Neural progenitor cell (in vitro differentiated cells): Measurements from ENCODE around the gene THAP9.

ENCODE experiments used
- EZH2 ChIP-seq: fragments of 200-600 bp; sonication (generic); IDR thresholded peaks from 2 replicates; pipeline ENCODE4 v1.6.1; 2017; ENCODE audit warnings: antibody characterized with exemption, mild to moderate bottlenecking, moderate library complexity
- EZH2phosphoT487 ChIP-seq: fragments of 200-600 bp; sonication (generic); IDR thresholded peaks from 2 replicates; pipeline ENCODE4 v1.6.1; 2017; ENCODE audit warnings: antibody characterized with exemption
- TF ChIP-seq, protein P1 (sequence below): fragments of 200-600 bp; sonication (generic); IDR thresholded peaks from 2 replicates; pipeline ENCODE4 v1.5.1; 2017; ENCODE audit warnings: antibody characterized with exemption, mild to moderate bottlenecking

DNA sequence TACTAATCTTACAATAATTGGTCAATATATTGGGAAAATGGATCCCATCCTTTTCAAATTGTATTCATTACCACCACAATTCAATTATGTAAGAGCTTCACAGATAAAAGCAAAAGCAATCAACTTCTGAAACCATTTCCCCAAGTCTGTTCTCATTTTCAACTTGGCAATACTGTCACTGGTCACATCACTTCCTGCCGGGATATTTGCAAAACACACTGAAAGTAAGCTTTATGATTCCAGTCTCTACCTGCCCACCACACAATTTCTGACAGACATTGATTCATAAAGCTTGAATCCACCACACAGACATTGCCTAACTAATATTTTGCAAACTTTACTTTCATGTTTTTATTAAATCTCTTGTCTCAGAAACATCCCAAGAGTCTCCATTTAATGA lies 56.5 kb downstream of the THAP9 start:
- TF ChIP-seq, protein P1, sequence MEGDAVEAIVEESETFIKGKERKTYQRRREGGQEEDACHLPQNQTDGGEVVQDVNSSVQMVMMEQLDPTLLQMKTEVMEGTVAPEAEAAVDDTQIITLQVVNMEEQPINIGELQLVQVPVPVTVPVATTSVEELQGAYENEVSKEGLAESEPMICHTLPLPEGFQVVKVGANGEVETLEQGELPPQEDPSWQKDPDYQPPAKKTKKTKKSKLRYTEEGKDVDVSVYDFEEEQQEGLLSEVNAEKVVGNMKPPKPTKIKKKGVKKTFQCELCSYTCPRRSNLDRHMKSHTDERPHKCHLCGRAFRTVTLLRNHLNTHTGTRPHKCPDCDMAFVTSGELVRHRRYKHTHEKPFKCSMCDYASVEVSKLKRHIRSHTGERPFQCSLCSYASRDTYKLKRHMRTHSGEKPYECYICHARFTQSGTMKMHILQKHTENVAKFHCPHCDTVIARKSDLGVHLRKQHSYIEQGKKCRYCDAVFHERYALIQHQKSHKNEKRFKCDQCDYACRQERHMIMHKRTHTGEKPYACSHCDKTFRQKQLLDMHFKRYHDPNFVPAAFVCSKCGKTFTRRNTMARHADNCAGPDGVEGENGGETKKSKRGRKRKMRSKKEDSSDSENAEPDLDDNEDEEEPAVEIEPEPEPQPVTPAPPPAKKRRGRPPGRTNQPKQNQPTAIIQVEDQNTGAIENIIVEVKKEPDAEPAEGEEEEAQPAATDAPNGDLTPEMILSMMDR: no peak
- TF ChIP-seq EZH2 (no peak), EZH2phosphoT487 (no peak)
